HG03045 (cell line): ENCODE results near the gene GBP4.
"Not testable (repeated sequence)": the region's sequence is repeated elsewhere in the genome, so short reads cannot be mapped to it uniquely, and the experiment has no call there.

Experiments
- ATAC-seq: cut with Tn5 transposase; IDR thresholded peaks from one replicate; pipeline ENCODE4 v1.9.1; 2021; ENCODE audit warnings: mild to moderate bottlenecking, moderate library complexity; ENCODE audit not compliant: unreplicated experiment

Gene GBP4, protein sequence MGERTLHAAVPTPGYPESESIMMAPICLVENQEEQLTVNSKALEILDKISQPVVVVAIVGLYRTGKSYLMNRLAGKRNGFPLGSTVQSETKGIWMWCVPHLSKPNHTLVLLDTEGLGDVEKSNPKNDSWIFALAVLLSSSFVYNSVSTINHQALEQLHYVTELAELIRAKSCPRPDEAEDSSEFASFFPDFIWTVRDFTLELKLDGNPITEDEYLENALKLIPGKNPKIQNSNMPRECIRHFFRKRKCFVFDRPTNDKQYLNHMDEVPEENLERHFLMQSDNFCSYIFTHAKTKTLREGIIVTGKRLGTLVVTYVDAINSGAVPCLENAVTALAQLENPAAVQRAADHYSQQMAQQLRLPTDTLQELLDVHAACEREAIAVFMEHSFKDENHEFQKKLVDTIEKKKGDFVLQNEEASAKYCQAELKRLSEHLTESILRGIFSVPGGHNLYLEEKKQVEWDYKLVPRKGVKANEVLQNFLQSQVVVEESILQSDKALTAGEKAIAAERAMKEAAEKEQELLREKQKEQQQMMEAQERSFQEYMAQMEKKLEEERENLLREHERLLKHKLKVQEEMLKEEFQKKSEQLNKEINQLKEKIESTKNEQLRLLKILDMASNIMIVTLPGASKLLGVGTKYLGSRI

DNA sequence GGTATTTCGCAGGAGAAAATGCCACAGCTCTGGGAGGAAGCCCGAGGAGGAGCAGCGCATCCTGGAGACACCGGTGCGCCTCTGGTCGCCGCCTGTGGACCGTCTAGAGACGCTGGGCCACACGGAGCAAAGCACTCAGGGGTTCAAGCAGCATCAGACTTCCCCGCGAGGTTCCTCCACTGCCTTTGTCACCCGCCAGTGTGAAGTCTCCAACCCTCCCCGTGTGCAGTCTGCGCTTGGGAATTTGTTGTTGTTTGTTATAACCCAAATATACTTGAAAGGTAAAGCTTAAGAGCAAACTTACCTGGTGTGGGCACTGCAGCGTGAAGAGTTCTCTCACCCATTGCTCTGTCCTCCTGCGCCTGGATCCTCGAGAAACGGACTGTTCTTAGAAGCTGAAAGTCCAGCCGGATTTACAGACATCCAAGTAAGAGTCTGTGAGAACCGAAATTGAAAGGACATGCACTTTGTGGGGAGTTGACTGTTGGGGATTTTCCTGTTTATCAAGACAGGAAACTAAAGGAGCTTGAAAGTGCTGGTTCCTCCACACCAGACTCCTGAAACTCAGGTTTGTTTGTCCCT is at the start of gene GBP4:
GBP4 (minus strand) TSS at position 452 of the 582 bp plus-strand sequence; CDS start at position 344, 108 bp downstream.
- ATAC-seq = peak; percentile 59

DNA sequence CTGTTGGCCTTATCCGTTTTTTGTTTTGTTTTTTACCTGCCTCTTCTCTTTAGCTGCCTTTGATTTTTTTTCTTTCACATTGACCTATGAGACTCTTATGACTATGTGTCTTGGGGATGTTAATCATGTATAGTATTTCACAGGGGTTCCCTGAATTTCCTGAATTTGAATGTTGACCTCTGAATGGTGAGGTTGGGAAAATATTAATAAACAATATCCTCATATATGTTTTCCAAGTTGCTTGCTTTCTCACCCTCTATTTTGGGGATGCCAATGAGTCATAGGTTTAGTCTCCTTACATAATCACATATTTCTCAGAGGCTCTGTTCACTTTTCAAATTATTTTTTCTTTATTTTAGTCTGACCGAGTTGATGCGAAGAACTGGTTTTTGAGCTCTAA is 44.3 kb upstream of the GBP4 start:
- ATAC-seq = no peak

- no peak for ATAC-seq
Measured at GRCh38 chr1:89221341-89221740, 22.6 kb upstream of the GBP4 start.

DNA sequence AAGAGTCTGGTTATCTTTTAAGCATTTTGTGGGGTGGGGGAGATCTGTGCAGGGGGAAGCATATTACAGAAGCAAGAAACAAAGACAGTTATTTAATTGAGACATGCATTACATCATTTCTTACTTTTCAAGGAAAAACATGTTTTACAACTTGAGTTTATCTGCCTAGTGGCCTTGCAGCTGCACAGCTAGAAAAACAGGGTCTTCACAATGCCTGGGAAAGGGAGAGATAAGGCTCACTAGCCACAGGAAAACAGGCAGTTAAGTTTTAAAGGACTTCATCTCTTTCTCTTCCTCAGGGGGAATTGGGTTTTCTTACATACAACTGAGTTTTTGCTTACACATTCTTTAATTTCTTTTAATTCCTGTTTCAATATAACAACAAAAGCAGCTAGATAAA is 21.1 kb upstream of the GBP4 start:
- ATAC-seq = not testable (repeated sequence)

DNA sequence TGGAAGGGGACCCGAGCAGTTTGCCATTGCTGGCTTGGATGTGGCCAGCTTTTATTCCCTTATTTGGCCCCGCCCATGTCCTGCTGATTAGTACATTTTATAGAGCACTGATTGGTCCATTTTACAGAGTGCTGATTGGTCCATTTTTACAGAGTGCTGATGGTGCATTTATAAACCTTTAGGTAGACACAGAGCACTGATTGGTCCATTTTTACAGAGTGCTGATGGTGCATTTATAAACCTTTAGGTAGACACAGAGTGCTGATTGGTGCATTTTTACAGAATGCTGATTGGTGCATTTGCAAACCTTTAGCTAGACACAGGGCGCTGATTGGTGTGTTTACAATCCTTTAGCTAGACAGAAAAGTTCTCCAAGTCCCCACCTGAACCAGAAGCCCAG is 20.2 kb upstream of the GBP4 start:
- ATAC-seq = not testable (repeated sequence)

DNA sequence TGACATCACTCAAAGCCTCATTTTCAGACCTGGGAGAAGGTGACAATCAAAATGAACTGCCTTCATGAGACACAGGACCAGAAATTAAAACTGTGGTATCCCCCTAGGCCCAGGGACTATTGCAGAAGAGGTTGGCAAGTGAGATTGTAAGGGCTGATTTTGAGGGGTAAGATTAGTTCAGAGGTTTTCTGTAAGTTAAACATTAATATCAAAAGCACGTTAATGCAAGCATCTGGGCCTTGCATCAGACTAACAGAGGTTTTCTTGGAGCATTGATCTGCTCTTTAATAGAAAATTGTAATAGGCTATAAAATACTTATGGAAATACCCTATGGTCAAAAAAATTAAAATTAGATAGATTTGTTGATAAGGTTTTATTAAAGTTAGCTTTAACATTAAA is 14.6 kb upstream of the GBP4 start:
- no peak for ATAC-seq

- no peak for ATAC-seq
Measured at GRCh38 chr1:89211035-89211634, 12.4 kb upstream of the GBP4 start.

GRCh38 chr1:89206373-89206772 is 7.6 kb upstream of the GBP4 start:
- ATAC-seq = no peak

GRCh38 chr1:89203166-89203565 is 4.4 kb upstream of the GBP4 start:
- ATAC-seq = no peak

- peak; percentile 62 for ATAC-seq
Measured at GRCh38 chr1:89201106-89201794, 2.5 kb upstream of the GBP4 start.

- ATAC-seq = no peak
Measured at GRCh38 chr1:89200663-89201062, 1.9 kb upstream of the GBP4 start.

DNA sequence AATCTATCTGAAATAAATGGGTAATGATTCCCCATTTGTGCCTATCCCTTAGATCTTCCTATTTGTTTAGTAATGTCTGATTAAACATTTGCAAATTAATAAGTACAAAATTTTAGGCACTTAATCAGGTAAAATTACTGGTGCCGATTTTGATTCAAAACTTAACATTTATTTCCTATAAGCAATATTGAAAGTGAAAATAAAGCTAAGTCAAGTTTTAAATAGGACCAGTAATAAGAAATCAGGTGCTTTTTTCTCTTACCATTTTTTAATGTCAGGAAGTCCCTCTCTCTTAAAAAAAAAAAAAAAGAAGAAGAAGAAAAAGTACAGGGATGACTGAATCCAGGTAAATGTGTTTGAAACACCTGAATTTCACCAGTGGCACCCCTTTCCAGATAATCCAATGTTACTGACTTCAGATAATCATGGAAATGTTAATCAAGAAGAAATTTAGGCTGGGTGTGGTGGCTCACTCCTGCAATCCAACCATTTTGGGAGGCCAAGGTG is 836 bp upstream of the GBP4 start:
- ATAC-seq = no peak

DNA sequence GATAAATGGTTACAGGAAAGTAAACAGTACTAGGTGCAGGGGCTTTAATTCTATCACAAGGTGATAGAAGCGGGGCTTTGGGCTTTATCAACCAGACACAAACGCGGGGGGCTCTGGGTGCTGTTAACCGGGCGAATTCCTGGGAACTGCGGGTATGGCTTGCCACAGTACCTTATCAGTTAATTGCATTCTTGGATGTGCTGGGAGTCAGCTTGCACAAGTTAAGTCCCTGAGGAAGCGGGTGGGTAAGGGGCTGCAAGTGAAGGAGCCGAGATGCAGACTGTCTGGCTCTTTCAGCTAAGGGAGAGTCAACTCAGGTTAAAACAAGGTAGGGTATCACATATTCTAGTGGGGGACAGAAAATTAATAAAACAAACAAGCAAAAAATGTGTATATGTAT is 661 bp downstream of the GBP4 start:
- no peak for ATAC-seq

DNA sequence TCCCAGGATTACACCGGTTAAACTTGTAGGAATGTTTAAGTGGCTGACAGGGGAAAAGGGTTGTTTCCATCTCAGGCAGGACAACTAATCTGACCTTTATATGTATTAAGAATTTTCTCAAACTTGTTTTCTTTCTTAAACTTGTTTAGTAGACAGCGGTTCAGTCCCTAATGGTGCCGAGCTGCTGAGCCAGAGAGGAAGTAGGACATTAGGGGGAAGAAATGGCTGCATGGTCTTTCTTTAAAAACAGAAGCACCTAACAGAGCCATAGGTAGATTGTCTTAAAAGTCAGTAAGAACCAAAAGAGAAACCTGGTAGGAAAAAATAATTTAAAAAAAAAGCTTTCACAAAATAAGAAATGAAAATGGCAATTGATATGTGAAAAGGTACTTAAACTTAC is 3.3 kb downstream of the GBP4 start:
- ATAC-seq = no peak

DNA sequence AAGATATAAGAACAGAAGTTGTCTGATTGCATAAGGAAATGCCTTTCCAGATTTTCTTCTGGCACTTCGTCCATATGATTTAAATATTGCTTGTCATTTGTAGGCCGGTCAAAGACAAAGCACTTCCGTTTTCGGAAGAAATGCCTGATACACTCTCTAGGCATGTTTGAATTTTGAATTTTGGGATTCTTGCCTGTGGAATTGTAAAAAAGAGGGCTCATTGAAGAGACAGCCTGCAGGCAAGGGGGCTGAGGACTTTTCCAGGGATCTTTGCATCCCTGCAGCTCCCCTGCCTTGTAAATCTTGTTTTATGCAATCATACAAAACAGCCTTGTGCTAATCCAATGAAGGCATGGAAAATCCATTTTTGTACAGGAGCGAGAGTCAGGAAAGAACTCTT is 7.4 kb downstream of the GBP4 start:
- ATAC-seq = no peak

GRCh38 chr1:89190017-89190416 is 8.7 kb downstream of the GBP4 start:
- ATAC-seq = no peak

- ATAC-seq = no peak
Measured at GRCh38 chr1:89179343-89179742, 19.4 kb downstream of the GBP4 start.

DNA sequence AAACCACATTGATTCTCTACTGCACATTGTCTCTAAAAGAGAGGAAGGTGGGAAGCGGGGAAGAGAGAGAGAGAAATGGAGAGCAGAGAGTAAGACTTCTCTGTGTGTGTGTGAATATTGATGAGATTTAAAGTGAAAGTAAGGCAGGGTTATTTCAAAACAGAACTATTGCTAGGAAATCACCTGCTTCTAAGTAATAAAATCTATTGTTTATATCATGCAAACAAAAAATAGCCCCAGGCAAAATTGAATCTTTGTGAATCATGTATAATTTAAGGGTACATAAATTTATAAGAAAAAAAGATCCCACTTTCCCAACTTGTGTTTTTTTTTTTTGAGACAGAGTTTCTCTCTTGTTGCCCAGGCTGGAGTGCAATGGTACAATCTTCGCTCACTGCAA is 21.8 kb downstream of the GBP4 start:
- no peak for ATAC-seq

DNA sequence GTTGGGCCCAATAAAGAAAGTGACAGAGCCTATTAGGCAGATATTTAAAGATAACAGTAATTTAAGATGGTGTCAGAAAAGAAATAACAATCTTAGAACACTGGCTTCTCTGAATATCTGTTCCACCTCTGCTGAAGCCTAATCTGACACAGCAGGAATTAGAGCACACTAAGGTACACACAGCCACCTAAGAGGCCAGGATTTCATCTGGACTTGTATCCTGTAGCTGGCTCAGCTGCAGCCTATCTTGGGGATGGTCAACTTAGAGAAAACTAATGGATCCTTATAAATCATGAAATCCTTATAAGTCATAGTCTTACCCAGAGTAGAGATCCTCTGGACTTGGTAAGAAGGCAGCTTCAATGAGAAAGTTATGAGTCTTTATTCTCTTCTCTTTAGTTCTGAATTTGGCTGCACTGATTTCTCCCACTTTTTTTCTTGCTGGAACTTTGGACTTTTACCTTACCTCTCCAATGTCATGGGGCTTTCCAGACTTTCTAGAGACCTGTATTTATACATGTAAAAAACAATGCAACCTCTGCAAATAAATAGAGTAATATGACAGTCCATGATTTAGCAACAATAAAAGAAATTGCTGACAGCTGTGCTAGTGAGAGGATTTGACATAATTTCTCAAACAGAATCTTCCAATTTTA is 23.0 kb downstream of the GBP4 start, which contains the start of gene GBP7:
GBP7 (minus strand) TSS at position 403 of the 656 bp plus-strand sequence. CDS start 4,068 bp downstream, outside the sequence.
- no peak for ATAC-seq

DNA sequence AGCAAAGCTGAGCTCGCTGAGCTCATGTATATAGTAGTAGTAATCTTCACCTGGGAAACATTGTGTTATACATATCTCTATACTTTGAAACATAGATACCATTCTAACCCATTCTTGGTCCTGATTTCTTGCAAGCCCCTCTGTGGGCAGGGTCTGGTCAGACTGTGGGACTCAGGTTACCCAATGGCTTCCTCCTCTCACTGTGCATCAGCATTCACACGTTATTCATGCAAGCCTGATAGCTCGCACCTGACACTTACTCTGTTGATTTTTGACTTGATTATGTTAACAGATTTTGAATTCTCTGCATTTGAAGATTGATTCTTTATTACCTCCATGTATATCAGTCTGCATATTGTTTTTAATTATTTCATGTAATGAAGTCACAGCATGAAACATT is 24.3 kb downstream of the GBP4 start:
- no peak for ATAC-seq
